Glomerular endothelial cell (primary cell): ENCODE measurements around the gene IFT81. TPM values are rescaled to one million over a fixed set of nuclear protein-coding genes. Genes with fewer than 3 reads are reported as not detected.
"Not testable (repeated sequence)": the region's sequence is repeated elsewhere in the genome, so short reads cannot be mapped to it uniquely, and the experiment has no call there.

Source experiments
- DNase-seq: peaks from one replicate; pipeline ENCODE4 v3.0.0-alpha.2; 2011; ENCODE audit warnings: low read depth, low spot score; ENCODE audit errors: extremely low read depth
- total RNA-seq: library from RNA; depleted of rRNA; stranded (reverse); fragments of >200 nt; gene quantifications from 2 replicates; pipeline ENCODE4 v1.2.3, GENCODE V29; 2015

Gene IFT81
- total RNA-seq, 1 donor from 2014 or later: 11.4 TPM

DNA sequence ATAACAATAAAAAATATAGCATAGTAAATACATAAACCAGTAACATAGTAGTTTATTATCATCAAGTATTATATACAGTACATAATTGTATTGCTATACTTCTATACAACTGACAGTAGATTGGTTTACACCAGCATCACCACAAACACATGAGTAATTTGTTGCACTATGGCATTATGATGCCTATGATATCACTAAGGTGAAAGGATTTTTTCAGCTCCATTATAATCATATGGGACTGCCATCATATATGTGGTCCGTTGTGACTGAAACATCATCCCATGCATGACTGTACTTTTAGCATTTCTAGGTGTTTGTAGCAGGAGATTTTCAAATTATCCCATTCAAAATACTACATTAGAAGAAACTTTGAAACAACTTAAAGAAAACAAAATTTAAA is 77.8 kb downstream of the IFT81 start:
- no peak for DNase-seq

DNA sequence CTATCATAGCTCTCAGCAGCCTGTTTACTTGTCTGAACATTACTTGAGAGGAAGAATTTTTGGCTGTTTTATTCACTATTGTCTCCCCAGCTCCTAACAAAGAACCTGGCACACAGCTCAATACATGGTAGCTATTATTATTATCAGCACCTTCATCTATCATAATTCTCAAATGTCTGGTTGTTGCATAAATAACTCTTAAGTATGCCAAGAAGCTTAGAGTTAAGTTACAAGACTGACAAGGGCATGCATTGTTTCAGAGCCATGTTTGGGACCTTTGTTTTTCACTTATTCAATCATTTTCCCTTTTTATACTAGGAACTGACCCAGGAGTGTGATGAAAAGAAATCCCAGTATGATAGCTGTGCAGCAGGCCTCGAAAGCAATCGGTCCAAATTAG is 79.4 kb downstream of the IFT81 start:
- DNase-seq: no peak

DNA sequence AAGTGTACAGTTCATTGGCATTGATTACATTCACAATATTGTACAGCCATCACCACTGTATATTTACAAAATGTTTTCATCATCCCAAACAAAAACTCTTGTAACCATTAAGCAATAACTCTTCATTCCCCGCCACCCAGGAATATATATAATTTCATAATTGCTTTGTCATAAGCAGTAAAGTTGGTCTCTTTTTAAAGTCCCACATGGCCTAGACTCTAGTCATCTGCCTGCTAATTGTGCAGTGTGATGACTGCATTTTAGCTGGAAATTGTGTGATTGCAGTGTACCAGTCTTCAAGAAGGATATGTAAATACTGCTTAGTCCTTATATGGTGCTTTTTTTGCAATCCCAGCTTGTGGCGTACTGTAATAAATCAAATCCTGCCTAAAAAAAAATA is 81.8 kb downstream of the IFT81 start:
- DNase-seq: no peak

DNA sequence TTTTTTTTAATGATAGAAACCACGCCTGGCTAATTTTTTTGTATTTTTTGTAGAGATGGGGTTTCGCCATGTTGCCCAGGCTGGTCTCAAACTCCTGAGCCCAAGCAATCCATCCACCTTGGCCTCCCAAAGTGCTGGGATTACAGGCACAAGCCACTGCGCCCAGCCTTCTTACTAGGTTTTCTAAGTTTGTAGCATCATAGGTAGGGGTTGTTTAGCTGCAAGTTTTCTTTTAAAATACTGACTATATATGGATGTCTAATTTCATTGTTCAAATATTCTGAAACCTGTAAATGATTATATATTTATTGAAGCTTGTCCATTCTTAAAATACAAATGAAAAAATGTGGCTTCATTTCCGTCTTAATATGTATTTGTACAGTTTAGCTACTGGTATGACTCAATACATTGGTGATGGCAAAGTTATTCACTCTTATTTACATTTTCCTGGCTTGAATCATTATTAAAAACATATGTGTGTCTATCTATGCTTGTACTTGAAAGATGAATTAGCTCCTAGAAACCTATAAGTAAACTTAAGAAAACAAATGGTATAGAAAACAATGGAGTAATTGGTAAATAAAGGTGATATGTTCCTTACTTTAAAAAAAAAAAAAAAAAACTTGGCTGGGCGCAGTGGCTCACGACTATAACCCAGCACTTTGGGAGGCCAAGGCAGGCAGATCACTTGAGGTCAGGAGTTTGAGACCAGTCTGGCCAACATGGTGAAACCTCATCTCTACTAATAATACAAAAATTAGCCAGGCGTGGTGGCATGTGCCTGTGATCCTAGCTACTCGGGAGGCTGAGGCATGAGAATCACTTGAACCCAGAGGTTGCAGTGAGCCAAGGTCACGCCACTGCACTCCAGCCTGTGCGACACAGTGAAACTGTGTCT is 87.7 kb downstream of the IFT81 start:
- DNase-seq: not testable (repeated sequence)

DNA sequence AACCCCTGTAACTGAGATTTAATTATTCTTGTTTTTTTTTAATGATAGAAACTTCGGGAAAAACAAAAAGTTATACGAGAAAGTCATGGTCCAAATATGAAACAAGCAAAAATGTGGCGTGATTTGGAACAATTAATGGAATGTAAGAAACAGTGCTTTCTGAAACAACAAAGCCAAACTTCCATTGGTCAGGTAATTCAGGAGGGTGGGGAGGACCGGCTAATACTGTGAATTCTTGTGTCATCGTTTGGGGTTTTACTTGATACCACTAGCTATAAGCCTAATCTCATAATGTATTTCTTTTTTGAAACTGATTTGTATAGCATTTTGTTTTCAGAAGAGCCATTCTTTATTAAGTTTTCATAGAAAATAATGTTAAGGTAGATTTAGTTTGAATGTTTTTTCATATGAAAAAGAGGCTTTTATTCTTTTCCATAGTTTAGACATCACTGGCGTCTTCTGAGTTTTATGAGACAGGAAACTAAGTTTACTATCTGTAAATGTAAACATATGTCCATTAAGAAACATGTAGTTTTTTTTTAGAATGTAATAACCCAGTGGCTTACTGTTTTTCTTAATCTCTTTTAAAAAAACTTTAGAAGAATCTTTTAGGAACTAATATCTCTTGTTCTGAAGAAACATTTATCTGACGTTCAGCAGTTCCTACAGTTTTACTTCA is 94.0 kb downstream of the IFT81 start:
- DNase-seq: no peak

DNA sequence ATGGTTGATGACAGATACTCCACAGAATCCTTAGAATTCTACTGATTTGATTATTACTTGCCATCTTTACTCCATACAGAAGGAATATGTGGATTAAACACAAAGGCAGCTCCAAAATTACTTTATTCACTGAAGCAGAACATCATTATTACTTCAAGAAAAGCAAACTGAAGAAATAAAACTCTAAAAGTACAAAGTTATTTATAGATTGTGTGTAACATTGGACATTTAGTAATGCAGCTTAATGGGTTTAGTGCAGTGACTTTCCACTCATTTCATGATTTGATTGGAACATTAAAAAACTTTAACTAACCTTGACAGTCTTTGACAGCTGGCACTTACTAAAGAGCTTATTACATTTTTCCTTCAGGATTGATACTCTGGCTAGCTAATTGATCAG is 97.9 kb downstream of the IFT81 start:
- no peak for DNase-seq

DNA sequence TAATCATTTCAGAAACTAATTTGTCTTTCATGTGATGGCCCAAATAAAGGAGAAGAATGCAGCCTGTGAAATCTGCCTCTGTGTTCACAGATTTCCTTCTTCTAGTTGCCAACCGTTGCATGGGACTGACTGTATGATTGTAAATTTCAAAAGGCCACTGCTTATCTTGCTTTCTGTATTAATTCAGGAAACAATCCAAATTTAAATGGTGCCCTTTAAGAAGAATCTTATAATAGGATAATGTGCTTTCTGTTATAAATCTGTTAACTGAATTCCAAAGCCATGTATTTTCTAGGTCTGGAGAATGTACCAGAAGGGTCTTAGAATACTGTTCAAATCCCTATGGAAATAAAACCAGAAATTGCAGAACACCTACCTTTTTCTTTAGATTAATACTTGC is 98.3 kb downstream of the IFT81 start:
- no peak for DNase-seq

DNA sequence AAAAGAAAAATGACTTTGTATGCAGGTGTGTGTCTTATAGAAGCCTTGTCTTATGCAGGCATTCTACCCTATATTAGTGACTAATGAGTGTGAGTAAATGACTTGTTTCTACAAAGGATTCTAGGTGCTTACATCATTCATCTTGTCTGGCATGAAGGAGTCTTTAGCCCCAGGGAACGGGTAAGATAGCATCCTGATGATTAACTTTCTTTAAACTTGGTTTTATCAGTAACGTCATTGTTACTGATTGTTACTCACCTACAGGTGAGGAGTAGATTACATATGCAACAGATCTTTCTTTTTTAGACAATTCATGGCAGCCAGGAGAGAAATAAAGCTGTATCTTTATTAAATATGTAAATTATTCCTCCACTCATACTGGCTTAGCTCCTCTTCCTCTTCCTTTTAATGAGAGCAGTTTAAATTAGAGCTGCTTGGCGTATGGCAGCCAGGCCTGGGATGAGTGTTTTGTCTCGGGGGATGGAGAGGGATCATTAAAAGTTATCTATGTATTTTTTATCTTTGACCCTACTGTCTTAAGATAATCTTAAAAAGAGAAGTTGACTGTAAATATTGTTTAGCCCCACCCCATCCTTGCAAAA is 99.7 kb downstream of the IFT81 start:
- no peak for DNase-seq

DNA sequence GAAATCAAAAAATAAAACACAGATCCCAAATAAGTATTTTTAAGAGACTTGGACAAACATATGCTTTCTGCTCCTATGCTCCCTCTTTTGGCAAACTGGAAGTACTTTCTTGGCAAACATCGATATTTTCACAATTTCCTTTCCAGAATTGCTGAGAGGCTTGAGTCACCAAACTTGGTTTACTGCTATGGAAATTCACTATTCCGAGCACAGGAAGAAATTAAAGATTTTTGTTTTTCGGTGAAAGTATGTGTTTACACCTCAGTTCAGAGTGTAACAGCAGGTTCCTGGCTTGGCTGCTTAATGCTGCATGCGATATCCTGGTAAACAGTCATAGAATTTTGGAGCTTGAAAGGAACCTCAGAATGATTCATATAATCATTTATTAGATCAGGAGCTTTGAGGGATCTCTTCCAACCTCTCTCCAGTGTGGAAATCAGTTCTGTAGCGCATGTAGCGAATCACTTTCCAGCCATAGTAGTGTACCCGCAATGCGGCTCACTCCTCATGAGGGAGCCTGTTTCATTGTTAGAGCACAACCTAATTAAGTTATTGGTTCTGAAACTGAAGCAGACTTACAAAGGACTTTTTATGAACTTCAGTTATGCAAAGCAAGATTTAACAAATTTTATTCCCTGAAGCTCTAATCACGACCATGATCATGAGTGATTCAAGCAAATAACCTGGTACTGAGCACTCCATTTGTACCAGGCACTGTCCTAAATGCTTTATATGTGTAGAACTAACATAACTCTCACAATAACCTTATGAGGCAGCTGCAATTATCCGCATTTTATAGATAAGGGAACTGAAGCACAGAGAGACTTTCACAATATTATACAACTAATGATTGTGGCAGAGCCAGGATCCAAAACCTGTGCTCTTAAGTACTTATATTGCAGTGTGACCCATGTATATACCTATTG is 100.5 kb downstream of the IFT81 start:
- DNase-seq: no peak

DNA sequence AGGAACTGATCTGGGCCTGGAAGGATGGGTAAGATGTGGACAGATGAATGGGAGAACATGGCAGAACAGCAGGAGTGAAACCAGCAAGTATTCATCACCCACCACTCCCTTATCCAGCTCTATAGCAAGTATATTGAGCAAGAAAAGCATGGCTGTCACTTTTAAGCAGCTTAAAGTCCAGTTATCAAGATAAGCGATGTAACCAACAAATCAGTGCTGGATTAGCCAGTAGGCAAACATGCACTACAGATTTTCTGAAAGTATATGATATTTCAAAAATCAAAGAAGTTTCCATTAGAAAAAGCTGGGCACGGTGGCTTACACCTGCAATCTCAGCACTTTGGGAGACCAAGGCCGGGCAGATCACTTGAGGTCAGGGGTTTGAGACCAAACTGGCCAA is 103.0 kb downstream of the IFT81 start:
- DNase-seq: no peak

DNA sequence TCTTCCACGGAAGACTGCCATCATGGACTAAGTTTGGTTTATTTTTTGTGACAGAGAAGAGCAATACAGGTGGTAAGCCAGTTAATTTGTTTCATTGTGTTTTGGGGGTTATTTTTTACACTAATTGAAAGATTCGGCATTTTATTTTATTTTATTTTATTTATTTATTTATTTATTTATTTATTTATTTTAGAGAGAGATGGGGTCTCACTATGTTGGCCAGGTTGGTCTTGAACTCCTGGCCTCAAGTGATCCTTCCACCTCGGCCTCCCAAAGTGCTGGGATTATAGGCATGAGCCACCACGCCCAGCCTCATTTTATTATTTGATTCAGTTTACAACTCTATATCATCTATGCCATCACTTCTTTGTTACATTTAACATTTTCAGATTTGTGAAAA is 104.2 kb downstream of the IFT81 start:
- DNase-seq: not testable (repeated sequence)

DNA sequence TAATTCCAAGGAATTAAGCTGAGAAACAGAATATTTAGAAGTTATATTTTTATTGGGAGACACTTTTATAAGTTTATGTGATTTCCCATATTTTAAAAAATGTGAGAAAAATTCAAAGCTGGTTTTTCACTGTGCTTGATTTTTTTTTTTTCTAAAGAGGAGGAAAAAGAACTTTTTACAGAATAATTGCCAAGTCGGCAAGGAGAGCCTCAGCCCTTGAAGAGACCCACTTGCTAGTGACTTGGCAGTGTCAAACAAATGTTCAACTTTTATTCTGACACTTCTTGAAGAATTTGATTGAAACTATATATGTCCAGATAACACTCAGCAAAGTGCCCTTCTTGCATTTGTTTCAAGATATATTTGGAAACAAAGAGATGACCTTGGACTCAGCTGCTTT is 104.6 kb downstream of the IFT81 start:
- DNase-seq: no peak

DNA sequence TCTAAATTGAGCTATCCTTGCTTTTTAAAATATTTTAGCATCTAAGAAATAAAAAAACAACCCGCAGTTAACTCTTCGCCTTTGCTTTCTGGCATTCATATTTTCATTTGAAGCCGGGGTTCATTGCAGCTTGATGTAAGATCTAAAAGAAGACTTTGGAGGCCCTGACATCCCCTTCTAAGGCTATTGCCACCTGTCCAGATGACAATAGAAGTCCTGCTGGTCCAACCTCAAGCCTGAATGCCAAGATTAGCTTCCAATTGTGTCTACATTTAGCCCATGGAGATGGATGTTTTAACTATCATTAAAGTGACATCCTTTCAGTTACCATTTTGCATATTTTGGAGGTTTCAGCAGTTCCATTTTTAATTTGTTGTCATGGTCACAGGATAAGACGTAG is 105.3 kb downstream of the IFT81 start:
- DNase-seq: no peak

DNA sequence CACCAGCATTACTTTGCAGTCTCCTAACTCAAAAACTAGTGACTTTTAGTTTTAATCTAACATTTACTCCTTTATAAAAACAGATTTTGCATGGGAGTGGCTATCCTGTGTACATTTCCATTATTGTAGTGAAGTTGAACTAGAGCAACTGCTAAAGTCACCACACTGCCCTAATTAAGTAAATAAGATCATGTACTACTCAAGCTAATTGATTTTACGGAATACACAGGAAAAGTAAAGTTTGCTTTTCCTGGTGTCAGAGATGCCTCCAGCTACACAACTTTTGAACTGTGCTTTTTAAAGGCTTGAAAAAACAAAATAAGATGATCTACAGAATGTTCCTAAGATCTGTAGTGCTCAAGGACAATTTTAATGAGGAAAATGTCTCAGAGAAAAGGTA is 106.5 kb downstream of the IFT81 start:
- no peak for DNase-seq

DNA sequence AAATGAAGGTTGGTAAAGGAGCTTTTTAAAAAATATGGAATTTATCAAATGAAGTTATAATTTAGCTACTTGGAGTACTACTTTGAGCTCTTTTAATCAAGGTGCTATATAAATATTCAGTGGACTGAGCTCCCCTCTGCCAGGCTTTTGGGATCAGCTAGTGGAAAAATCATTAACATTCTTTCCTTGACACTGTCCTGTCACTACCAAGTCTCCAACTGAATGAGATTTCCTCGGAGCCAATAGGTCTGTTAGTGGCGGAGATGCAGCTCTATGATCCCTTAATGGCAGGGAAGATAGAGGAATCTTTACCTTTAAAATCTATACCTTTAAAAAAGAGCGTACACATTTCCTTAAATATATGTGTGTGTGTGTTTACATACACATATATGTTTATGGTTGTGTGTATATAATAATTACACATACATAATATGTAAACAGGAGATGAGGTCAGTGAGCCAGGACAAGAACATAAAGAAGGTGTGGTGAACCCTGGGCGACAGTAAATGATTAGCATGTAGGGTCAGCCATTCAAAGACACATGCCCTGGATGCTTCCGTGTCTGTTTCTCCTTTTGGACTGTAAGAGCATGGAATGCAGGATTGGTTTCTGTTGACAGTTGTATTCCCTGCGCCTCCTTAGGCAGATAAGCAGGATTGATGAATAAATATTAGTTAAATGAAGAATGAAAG is 109.2 kb downstream of the IFT81 start:
- DNase-seq: no peak

DNA sequence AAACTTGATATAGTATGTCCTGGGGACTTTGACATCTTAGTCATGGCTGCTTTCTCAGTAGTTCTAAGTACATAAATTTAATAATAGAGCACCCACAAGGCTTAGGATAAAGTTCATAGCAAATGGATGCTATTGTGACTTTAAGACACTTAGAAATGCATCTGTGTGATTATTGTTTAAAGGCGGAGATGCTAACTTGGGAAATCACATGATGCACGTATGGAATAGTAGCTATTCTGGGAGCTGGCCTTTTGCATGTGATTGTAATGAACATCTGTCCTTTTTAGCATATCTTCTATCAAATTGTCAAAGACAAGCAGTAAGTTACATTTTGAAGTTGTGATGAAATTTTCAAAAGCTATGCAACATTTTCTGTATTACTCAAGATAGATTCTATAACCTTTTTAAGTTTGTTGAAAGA is 110.2 kb downstream of the IFT81 start:
- no peak for DNase-seq

DNA sequence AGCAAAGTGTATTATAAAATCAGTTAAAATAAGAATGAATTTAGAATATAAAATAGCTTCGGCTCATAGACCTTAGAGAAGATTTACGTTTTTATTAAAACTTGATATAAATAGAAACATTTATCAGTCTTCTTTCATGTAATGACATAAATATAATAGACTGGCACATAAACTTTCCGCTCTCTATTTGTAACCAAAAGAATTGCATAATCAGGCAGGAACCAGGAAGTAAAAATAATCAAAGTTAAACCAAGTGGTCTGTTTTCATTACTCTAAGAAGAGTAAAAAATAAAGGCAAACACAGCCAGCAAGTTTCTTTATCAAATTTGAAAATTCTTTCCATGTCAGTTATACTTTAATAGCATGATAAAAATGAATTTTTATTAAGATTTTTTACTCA is 110.6 kb downstream of the IFT81 start:
- DNase-seq: no peak

DNA sequence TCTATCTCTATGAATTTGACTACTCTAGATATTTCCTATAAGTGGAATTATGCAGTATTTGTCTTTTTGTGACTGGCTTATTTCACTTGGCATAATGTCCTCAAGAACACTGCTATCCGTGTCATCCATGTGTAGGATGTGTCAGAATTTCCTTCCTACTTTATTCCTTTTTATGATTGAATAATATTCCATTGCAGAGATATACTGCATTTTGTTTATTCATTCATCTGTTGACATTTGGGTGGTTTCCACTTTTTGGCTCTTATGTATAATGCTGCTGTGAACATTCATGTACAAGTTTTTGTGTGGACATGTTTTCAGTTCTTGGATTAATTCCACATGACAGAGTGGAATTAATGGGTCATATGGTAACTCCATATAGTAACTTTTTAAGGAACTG is 111.2 kb downstream of the IFT81 start:
- DNase-seq: no peak

DNA sequence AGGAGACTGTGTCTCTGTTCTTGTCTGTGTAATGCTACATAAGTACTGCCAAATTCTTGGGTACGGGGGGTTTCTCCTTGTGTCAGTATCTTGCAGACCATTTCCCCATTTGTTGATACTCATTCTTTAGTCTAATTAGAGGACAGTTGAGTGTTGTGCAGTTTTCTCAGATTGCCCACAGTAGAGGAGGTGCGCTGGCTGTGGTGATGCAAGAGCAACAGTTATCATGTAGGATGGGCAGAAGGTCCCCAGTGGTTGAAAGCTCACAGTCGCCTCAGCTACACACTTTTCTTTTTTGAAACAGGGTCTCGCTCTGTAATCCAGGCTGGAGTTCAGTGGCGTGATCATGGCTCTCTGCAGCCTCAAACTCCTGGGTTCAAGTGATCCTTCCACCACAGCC is 119.1 kb downstream of the IFT81 start:
- no peak for DNase-seq

DNA sequence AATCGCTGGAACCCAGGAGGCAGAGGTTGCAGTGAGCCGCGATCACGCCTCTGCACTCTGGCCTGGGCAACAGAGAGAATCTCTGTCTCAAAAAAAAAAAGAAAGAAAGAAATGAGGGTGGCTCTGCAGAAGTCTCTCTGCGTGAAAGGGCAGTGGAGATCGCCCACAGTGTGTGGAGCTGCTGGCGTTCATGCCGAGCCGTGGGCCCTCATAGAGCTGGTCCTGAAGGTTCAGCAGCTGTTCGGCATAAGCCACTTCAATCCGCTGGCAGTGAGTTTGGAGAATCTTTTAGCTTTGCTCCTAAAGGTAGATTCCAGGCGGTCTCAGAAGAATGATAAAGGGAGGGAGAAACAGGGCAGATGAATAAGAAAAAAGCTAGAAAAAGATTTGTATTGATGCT is 120.2 kb downstream of the IFT81 start:
- no peak for DNase-seq
